Stimulated activated naive CD8-positive, alpha-beta T cell treated with anti-CD3 and anti-CD28 coated beads, Interleukin-15, Interleukin-2, amounts not matched to agents 100 U/mL and 50 U/mL, for 24 hours (primary cell): ENCODE measurements around the gene MYG1.

Experiments
- ATAC-seq: fragments of 150-1000 bp; cut with Tn5 transposase; one replicate; pipeline ENCODE4 v1.10.0; 2021
- DNase-seq: peaks from one replicate; pipeline ENCODE4 v3.0.0; 2021

Gene MYG1, protein sequence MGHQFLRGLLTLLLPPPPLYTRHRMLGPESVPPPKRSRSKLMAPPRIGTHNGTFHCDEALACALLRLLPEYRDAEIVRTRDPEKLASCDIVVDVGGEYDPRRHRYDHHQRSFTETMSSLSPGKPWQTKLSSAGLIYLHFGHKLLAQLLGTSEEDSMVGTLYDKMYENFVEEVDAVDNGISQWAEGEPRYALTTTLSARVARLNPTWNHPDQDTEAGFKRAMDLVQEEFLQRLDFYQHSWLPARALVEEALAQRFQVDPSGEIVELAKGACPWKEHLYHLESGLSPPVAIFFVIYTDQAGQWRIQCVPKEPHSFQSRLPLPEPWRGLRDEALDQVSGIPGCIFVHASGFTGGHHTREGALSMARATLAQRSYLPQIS

GRCh38 chr12:53299454-53300180, at the start of gene MYG1:
TSS of gene MYG1 (plus strand) at chr12:53299695. CDS start at chr12:53299738, 43 bp downstream.
- peak; percentile 86 for DNase-seq
- ATAC-seq, result peak; percentile 79

- peak; percentile 80 for DNase-seq
- ATAC-seq, result peak; percentile 84
Measured at GRCh38 chr12:53251477-53252348, 47.8 kb upstream of the MYG1 start.

GRCh38 chr12:53252349-53252916, 47.1 kb upstream of the MYG1 start:
- ATAC-seq (peak; percentile 22), DNase-seq (no peak)

DNA sequence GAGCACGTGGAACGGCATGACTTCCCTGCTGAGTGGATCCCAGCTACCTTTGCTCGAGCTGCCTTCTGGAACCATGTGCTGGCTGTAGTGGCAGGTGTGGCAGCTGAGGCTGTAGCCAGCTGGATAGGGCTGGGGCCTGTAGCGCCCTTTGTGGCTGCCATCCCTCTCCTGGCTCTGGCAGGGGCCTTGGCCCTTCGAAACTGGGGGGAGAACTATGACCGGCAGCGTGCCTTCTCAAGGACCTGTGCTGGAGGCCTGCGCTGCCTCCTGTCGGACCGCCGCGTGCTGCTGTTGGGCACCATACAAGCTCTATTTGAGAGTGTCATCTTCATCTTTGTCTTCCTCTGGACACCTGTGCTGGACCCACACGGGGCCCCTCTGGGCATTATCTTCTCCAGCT, 46.2 kb upstream of the MYG1 start:
- ATAC-seq, result no peak
- no peak for DNase-seq

DNA sequence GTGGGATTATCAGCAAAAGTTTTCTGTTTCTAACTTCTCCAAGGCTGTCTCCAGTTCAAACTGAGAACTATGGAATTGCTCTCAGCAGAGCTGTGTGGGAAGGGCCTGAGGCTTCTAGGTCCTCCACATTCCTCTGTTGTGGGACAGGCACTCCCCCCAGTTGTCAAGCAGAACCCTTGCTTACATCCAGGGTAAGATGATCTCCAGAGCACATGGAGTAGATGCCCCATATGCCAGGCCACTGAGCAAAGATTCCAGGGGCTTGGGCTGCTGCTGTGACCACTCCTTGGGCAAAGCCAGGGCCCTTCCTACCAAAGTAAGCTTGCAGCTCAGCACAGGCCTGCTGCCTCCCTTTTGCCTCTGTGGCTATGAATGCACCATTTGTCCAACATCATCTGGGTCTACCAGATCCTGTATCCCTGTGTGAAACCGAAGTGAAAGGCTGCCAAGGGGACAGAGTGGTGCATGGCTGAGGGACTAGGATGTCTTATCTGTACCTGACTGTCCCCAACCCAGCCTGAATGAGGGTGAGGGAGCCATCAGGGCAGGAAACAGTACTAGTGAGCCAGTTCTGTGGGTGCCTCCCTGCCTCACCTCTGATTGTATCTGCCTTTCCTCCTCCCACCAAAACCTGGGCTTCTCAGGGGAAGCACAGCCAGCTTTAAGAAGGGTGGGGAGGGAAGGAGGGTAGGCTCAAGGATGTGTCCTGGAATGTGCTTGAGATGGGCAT, 44.5 kb upstream of the MYG1 start:
- ATAC-seq, result no peak
- DNase-seq, result no peak

GRCh38 chr12:53255996-53256395, 43.5 kb upstream of the MYG1 start:
- DNase-seq (no peak), ATAC-seq (no peak)

GRCh38 chr12:53258541-53259539, 40.7 kb upstream of the MYG1 start:
- no peak for ATAC-seq
- no peak for DNase-seq

DNA sequence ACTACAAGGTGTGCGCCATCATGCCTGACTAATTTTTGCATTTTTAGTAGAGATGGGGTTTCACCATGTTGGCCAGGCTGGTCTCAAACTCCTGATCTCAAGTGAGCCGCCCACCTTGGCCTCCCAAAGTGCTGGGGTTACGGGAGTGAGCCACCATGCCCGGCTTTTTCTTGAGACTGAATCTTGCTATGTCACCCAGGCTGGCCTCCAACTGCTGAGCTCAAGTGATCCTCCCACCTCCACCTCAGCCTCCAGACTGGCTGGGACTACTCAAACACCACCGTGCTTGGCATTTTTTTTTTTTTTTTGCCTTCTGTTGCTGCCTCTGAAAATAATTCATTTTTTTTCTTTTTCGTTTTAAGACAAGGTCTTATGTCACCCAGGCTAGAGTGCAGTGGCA, 39.6 kb upstream of the MYG1 start:
- DNase-seq (no peak), ATAC-seq (no peak)

DNA sequence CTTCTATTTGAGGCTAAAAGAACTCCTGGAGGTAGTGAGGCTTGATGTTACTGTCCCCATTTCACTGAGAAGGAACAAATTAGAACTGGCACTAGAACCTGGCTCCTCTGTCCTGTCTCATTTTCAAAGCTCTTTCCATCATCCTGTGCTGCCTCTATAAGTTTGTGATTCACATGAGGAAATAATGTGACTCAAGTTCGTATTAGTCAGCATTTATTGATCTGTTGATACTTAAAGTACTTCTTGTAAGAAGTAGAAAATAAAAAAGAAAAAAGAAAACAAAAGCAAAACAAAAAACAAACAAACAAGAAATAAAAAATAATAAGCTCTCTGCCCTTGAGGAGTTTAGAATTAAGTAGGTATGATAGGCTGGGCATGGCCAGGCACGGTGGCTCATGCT, 33.7 kb upstream of the MYG1 start:
- ATAC-seq (no peak), DNase-seq (no peak)

- ATAC-seq (peak; percentile 37), DNase-seq (peak; percentile 49)
Measured at GRCh38 chr12:53267306-53267998, 32.0 kb upstream of the MYG1 start.

- ATAC-seq, result peak; percentile 90
- peak; percentile 93 for DNase-seq
Measured at GRCh38 chr12:53267999-53268629, 31.4 kb upstream of the MYG1 start, which contains the start of gene ESPL1. TSS of gene ESPL1 (plus strand) at chr12:53268299. CDS start at chr12:53268767, 468 bp downstream.

DNA sequence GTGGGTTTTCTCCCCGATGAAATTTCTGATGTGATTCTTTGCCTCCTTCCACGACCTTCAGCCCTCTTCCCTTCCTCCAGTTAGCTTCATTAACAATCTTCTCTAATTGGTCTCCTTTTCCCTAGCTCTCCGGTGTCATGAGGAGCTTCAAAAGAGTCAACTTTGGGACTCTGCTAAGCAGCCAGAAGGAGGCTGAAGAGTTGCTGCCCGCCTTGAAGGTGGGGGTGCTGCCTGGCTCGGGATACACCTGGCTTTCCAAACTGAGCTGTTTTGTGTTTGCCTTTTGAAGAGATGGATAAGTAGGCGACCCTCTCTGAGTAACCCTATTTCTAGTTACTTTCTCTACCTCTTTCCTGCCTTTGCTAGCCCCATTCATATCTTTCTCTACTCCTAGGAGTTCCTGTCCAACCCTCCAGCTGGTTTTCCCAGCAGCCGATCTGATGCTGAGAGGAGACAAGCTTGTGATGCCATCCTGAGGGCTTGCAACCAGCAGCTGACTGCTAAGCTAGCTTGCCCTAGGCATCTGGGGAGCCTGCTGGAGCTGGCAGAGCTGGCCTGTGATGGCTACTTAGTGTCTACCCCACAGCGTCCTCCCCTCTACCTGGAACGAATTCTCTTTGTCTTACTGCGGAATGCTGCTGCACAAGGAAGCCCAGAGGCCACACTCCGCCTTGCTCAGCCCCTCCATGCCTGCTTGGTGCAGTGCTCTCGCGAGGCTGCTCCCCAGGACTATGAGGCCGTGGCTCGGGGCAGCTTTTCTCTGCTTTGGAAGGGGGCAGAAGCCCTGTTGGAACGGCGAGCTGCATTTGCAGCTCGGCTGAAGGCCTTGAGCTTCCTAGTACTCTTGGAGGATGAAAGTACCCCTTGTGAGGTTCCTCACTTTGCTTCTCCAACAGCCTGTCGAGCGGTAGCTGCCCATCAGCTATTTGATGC, 30.6 kb upstream of the MYG1 start:
- ATAC-seq (no peak), DNase-seq (no peak)

DNA sequence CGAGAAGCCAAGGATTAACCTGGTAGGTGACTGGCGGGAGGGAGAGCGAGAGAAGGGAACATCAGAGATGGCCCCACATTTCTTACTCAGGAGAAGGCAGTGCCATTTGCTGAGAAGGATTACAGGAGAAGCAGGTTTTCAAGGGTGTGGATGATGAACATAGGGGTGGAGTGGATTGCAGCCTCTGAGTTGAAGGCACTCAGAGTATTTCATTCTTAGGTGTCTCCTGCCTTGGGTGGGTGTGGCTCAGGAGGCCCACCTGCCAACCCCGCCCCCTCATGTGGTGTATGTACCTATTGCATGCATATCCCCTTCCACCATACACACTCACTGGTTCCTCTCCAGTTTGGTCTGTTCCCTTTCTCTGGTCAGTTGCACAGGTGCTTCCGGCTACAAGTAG, 25.1 kb upstream of the MYG1 start:
- ATAC-seq (no peak), DNase-seq (no peak)

- no peak for DNase-seq
- ATAC-seq, result no peak
Measured at GRCh38 chr12:53276511-53276910, 23.0 kb upstream of the MYG1 start.

DNA sequence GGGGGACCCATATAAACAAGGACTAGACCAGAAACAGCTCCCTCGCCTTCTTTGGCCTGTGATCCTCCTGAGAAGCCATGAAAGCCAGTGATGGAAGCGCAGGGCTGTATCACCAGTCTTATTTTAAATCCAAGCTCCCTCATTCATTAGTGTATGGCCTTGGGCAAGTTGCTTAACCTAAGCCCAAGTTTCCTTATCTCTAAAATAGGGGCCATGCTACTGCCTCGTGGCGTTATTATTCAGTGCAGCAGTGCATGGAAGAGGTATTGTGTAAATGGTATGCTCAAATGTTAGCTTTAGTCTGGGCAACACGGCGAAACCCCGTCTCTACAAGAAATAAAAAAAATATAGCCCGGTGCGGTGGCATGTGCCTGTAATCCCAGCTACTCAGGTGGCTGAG, 21.5 kb upstream of the MYG1 start:
- DNase-seq (no peak), ATAC-seq (no peak)

- DNase-seq (no peak), ATAC-seq (no peak)
Measured at GRCh38 chr12:53279283-53279869, 20.1 kb upstream of the MYG1 start.

GRCh38 chr12:53279888-53280498, 19.5 kb upstream of the MYG1 start:
- ATAC-seq, result no peak

More at GRCh38 chr12:53279888-53280498, 19.5 kb upstream of the MYG1 start:
- DNase-seq, result no peak
